ENCODE data around the gene CACNA1S.

CACNA1S gene

GRCh38 chr1:201116091-201116490, 3.9 kb upstream of the CACNA1S start:
- no peak for TF ChIP-seq CTCF (IDR thresholded peaks at IDR 0.05; ENCODE audit: insufficient read depth, low read length, missing control alignments)
- no peak for DNase-seq (ENCODE audit: low read depth, low spot score)
- no peak overlapping the region for H3K4me3 ChIP-seq (ENCODE audit: low read depth, low read length)
- ChIA-PET POLR2A (no interaction called here), CTCF (interaction anchor here (1.3 to 8.2 kb wide), 6 partner anchors 8 to 144 kb away, joined by 4 to 102 read pairs (median 28); partner anchors contain the start of gene ASCL5)

- H3K4me3 ChIP-seq (ENCODE audit: low read depth, low read length): no peak overlapping the region
- DNase-seq (ENCODE audit: low read depth, low spot score): no peak
- no peak for TF ChIP-seq CTCF (IDR thresholded peaks at IDR 0.05; ENCODE audit: insufficient read depth, low read length, missing control alignments)
- POLR2A ChIA-PET: no interaction called here
- CTCF ChIA-PET: interaction anchor here (0.7 to 8.2 kb wide), 10 partner anchors 9 to 163 kb away, joined by 3 to 102 read pairs (median 10); partner anchors contain the start of gene ASCL5
These were observed 3.2 kb upstream of the CACNA1S start for GRCh38 chr1:201115390-201115937.

DNA sequence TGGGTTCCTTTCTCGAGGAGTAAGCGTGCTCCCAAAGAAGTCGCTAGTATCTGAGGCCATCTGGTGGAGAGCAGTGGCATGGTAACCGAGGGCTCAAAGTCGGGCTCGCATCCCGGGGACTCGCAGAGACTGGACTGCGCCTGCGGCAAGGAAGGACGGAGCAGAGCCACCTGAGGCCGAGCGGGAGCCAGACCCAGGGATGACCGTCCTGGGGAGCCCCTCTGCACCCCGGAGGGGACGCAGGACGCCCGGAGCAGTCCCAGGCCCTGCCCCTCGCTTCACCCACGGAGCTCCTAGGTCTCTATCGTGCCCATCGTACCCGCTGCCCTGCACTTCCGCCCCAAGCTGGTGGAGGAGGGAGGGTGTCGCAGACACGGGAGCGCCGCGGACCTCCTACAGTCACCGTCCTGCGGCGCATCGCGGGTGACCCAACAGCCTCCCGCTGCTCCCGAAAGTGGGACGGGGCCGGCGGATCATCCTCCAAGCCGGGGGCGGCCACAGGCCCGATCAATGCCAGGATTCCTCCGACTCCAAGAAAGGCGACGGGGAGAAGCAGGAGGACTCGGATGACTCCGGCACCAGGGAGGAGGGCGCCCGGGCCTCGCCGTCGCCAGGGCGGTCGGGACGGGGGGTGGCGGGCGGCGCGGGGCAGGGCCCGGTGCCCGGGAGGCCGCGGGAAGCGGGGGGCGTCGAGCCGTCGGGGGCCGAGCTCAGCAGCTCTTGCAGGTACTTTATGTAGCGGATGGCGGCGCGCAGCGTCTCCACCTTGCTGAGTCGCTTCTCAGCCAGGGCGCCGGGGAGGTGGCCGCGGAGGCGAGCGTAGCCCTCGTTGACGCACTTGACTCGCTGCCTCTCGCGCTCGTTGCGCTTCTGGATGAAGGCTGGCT, 2.3 kb upstream of the CACNA1S start:
- ChIA-PET POLR2A (no interaction called here), CTCF (interaction anchor here (0.6 to 8.2 kb wide), 21 partner anchors 10 to 557 kb away, joined by 3 to 102 read pairs (median 5); partner anchors contain the start of gene ASCL5)
- DNase-seq (ENCODE audit: low read depth, low spot score): no peak
- peak overlapping the region; percentile 67 for H3K4me3 ChIP-seq (ENCODE audit: low read depth, low read length)
- TF ChIP-seq CTCF (IDR thresholded peaks at IDR 0.05; ENCODE audit: insufficient read depth, low read length, missing control alignments): peak; percentile 94

GRCh38 chr1:201113451-201114244, 1.4 kb upstream of the CACNA1S start:
- DNase-seq (ENCODE audit: low read depth, low spot score): no peak
- peak overlapping the region; percentile 67 for H3K4me3 ChIP-seq (ENCODE audit: low read depth, low read length)
- TF ChIP-seq CTCF (IDR thresholded peaks at IDR 0.05; ENCODE audit: insufficient read depth, low read length, missing control alignments): no peak
- POLR2A ChIA-PET: no interaction called here
- CTCF ChIA-PET: interaction anchor here (0.5 to 8.2 kb wide), 24 partner anchors 8 to 557 kb away, joined by 3 to 102 read pairs (median 4); partner anchors contain the start of gene ASCL5

DNA sequence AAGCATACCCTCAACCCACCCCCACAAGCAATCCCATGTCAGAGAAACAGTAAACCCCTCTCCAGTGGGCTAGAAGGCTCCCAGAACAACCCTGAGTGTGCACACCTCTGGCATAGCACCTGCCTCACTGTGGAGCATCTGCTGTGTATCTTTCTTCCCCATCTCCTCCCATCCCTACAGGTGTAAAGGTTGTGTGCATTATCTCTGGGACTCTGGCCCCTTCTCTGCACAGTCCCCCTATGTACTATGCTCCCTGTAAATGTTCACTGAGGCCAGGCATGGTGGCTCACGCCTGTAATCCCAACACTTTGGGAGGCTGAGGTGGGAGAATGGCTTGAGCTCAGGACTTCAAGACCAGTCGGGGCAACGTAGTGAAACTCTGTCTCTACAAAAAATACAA, 700 bp upstream of the CACNA1S start:
- ChIA-PET CTCF (interaction anchor here (0.7 to 8.2 kb wide), 11 partner anchors 9 to 551 kb away, joined by 3 to 102 read pairs (median 15); partner anchors contain the start of gene ASCL5), POLR2A (no interaction called here)
- no peak overlapping the region for H3K4me3 ChIP-seq (ENCODE audit: low read depth, low read length)
- no peak for DNase-seq (ENCODE audit: low read depth, low spot score)
- no peak for TF ChIP-seq CTCF (IDR thresholded peaks at IDR 0.05; ENCODE audit: insufficient read depth, low read length, missing control alignments)
